ENCODE measurements around the gene MYL9.

Gene MYL9

GRCh38 chr20:36526521-36527011 lies 14.8 kb upstream of the MYL9 start:
- DNase-seq, result no peak

GRCh38 chr20:36527331-36528125 lies 13.8 kb upstream of the MYL9 start:
- DNase-seq, result no peak

GRCh38 chr20:36528176-36528874 lies 13.0 kb upstream of the MYL9 start:
- DNase-seq, result no peak

- DNase-seq, result no peak
Observed at GRCh38 chr20:36528875-36529417, 12.4 kb upstream of the MYL9 start.

- no peak for DNase-seq
Observed at GRCh38 chr20:36532388-36532787, 8.9 kb upstream of the MYL9 start.

- DNase-seq, result no peak
Observed at GRCh38 chr20:36532822-36533221, 8.5 kb upstream of the MYL9 start.

- DNase-seq, result no peak
Observed at GRCh38 chr20:36538026-36538722, 3.1 kb upstream of the MYL9 start.

- no peak for DNase-seq
Observed at GRCh38 chr20:36540551-36541211, 638 bp upstream of the MYL9 start.

GRCh38 chr20:36541768-36542488 lies 609 bp downstream of the MYL9 start:
- no peak for DNase-seq

- no peak for DNase-seq
Observed at GRCh38 chr20:36542516-36543183, 1.3 kb downstream of the MYL9 start.

GRCh38 chr20:36543184-36544133 lies 2.1 kb downstream of the MYL9 start:
- DNase-seq, result no peak

GRCh38 chr20:36544134-36545018 lies 3.1 kb downstream of the MYL9 start:
- DNase-seq, result no peak

GRCh38 chr20:36546111-36546736 lies 4.9 kb downstream of the MYL9 start:
- no peak for DNase-seq

- no peak for DNase-seq
Observed at GRCh38 chr20:36547186-36548005, 6.1 kb downstream of the MYL9 start.

GRCh38 chr20:36548006-36548315 lies 6.6 kb downstream of the MYL9 start:
- peak in 1 of 2 donors; percentile 6 for DNase-seq

GRCh38 chr20:36548704-36549627 lies 7.6 kb downstream of the MYL9 start:
- DNase-seq, result no peak

- DNase-seq, result no peak
Observed at GRCh38 chr20:36549628-36549941, 8.3 kb downstream of the MYL9 start.

All from stimulated activated CD4-positive, alpha-beta T cell treated with anti-CD3 and anti-CD28 coated beads, Interleukin-2, amount 100 ng/mL, for 24 hours (primary cell).